Stomach smooth muscle (tissue), 2 donors: ENCODE results near the gene RAD51B.
A peak's percentile ranks its signal among the peaks of the same experiment; 100 is the strongest.

Experiments
- H3K27ac ChIP-seq: one replicate; pipeline ENCODE4 v1.7.0; 2013; ENCODE audit warnings: mild to moderate bottlenecking, low read length, inconsistent platforms
- H3K27me3 ChIP-seq, 2 donors: one replicate each; pipeline ENCODE4 v1.7.0; 2013; ENCODE audit warnings: low read length in 2 of 2; ENCODE audit not compliant: insufficient read depth in 2 of 2, control insufficient read depth in 1 of 2
- H3K36me3 ChIP-seq, 2 donors: one replicate each; pipeline ENCODE4 v1.7.0; 2013; ENCODE audit warnings: low read length in 2 of 2; ENCODE audit not compliant: control insufficient read depth in 2 of 2, insufficient read depth in 2 of 2
- H3K4me1 ChIP-seq: one replicate; pipeline ENCODE4 v1.7.0; 2013; ENCODE audit warnings: low read length; ENCODE audit not compliant: control insufficient read depth, insufficient read depth
- H3K4me3 ChIP-seq, 2 donors: one replicate each; pipeline ENCODE4 v1.7.0; 2013; ENCODE audit warnings: low read length in 2 of 2
- H3K9ac ChIP-seq, 2 donors: one replicate each; pipeline ENCODE4 v1.7.0; 2013; ENCODE audit warnings: low read length in 2 of 2, mild to moderate bottlenecking in 1 of 2
- H3K9me3 ChIP-seq, 2 donors: one replicate each; pipeline ENCODE4 v1.7.0; 2013; ENCODE audit warnings: low read length in 2 of 2; ENCODE audit not compliant: control insufficient read depth in 2 of 2
- donor health status: healthy.
- donor health status: Pancreatic carcinoma.

The RAD51B gene

GRCh38 chr14:68471029-68471963 lies 651.7 kb downstream of the RAD51B start:
- Histone ChIP-seq H3K27me3 (no peaks in the 10 kb centered on the region), H3K27ac (no peak overlapping the region), H3K4me1 (peaks cover 15% of the 10 kb centered on the region), H3K9me3 (no peaks in the 10 kb centered on the region), H3K4me3 (no peak overlapping the region), H3K36me3 (no peaks in the 10 kb centered on the region), H3K9ac (no peak overlapping the region)

DNA sequence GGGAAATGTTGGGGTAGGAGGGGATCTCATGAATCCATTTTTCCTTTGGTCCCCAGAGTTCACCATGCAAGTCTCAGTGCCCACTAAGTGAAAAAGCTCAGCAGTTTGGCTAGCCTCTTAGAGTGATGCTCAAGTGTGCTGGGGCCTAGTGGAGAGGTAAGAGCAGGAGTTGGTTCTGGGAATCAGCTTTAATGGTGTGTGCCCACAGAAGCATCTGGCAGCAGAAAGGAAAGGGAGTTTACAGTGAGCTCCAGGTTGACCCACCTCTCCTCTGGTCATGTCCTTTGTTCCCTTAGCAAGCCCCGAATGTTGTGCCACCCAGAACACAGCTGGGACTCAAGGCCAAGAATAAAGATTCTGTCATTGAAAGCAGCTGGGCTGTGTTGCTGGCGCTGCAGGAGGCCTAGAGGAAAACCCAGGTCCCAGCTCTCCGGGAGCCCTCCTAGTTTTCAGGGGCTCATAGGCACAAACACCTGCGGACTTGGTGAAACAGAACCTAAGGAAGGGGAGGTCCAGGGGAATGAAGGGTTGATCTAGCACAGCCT lies 652.5 kb downstream of the RAD51B start:
- Histone ChIP-seq H3K36me3 (no peaks in the 10 kb centered on the region), H3K4me1 (peaks cover 19% of the 10 kb centered on the region), H3K9ac (no peak overlapping the region), H3K27me3 (no peaks in the 10 kb centered on the region), H3K9me3 (no peaks in the 10 kb centered on the region), H3K4me3 (no peak overlapping the region), H3K27ac (peak overlapping the region; percentile 11)

DNA sequence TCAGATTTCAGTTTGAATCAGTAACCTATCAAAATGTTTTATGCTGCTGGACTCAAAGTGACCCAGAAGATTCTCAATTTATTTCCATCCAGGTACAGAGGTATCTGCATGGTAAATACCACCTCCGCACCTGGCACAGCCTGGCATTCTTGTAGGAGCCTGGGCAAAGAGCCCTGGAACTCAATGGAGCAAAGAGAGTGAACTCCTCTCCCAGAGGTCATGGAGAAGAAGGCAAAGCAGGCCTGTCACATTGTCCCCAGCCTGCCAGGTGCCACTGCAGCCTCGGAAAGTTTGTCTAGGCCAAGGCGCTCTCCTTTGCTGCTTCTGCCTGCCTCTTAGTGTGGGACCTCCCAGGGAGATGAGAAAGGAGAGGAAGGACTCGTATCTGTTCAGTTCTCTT lies 653.5 kb downstream of the RAD51B start:
- H3K27ac ChIP-seq, result no peak overlapping the region

GRCh38 chr14:68473794-68474193 lies 654.2 kb downstream of the RAD51B start:
- no peaks in the 10 kb centered on the region for H3K27me3 ChIP-seq
- H3K9ac ChIP-seq, result no peak overlapping the region
- no peaks in the 10 kb centered on the region for H3K9me3 ChIP-seq
- no peak overlapping the region for H3K4me3 ChIP-seq
- H3K4me1 ChIP-seq, result peaks cover 17% of the 10 kb centered on the region
- H3K36me3 ChIP-seq, result no peaks in the 10 kb centered on the region
- no peak overlapping the region for H3K27ac ChIP-seq

More for the DNA sequence above, 653.5 kb downstream of the RAD51B start:
- H3K9me3 ChIP-seq, result no peaks in the 10 kb centered on the region
- H3K4me3 ChIP-seq, result no peak overlapping the region
- peaks cover 19% of the 10 kb centered on the region for H3K4me1 ChIP-seq
- no peaks in the 10 kb centered on the region for H3K27me3 ChIP-seq
- H3K9ac ChIP-seq, result no peak overlapping the region
- H3K36me3 ChIP-seq, result no peaks in the 10 kb centered on the region

DNA sequence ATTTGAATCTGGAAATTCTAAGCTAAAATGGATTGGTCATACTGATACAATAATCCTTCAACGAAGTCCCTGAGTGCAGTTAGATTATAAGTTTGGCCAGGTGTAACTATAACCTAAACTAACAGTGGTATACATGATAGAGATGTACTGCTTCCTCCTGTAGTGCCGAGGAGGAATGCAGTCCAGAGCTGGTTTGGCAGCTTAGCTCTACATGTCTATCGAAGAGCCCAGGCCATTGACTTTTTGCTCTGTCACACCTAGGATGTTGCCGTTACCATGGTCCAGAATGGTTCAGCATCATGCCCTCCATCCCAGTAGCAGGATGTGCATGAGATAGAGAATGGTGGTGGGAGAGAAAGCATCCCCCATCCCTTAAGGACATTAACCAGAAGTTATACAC lies 655.2 kb downstream of the RAD51B start:
- peaks cover 17% of the 10 kb centered on the region for H3K4me1 ChIP-seq
- H3K4me3 ChIP-seq, result no peak overlapping the region
- H3K27ac ChIP-seq, result no peak overlapping the region
- H3K9me3 ChIP-seq, result no peaks in the 10 kb centered on the region
- no peaks in the 10 kb centered on the region for H3K27me3 ChIP-seq
- no peak overlapping the region for H3K9ac ChIP-seq
- no peaks in the 10 kb centered on the region for H3K36me3 ChIP-seq

DNA sequence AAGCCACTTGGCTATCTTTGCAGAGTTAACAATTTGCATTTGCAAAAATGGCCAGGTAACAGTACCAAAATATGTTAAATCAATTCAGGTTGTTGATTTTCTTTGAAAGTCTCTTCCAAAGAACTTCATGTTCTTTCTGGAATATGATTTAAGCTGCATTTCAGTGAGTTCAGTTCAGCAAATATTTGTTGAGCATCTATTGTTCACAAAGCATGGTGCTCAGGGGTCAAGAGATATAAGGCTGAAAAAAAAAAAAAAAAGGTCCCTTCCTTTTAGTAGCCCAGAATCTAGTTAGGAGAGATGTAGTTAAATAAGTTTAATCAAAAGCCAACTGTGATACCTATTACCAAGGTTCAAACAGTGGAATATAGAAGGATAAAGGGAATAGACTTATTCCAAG lies 656.2 kb downstream of the RAD51B start:
- Histone ChIP-seq H3K9ac (no peak overlapping the region), H3K4me1 (peaks cover 17% of the 10 kb centered on the region), H3K4me3 (no peak overlapping the region), H3K36me3 (no peaks in the 10 kb centered on the region), H3K27ac (no peak overlapping the region), H3K27me3 (no peaks in the 10 kb centered on the region), H3K9me3 (no peaks in the 10 kb centered on the region)

DNA sequence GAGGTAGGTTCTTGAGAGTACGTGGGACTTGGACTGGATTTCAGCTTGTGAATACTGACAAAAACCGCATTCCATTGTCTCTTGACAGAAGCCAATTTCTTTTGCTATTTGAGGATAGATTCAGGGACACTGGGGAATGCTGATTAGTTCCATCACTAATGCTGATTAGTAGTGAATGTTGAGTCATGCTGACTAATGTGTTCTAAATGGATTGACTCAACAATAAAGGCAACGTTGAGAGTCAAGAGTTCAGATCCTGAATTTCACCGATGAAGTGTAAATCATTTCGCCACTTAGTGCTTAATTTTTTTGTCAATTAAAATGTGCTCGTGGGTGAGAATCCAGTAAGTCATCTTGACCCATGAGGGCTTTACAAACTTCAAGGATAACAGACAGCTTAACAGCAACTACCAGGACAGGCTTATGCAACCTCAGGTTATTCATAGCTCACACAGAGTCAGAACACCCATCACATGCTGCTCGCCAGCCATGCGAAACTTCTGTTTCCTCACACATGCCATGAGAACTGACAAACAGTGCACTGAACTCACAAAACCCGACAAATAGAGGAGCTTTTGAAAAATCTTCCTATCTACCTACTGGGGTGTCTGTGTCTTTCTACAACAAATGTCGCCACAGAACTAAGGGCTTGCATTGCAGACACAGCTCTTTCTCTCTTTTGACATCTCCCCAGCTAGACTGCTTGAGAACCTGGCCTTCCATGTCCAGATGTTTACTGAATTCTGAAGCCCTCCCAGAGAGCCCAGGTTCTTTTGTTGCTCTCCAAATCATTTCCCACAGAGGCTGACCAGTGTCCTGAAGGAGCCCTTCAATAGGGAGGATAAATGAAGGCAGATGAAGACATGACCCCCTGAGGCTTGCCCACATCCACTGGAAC lies 656.9 kb downstream of the RAD51B start:
- H3K9ac ChIP-seq, result no peak overlapping the region
- H3K9me3 ChIP-seq, result no peaks in the 10 kb centered on the region
- peaks cover 17% of the 10 kb centered on the region for H3K4me1 ChIP-seq
- no peaks in the 10 kb centered on the region for H3K36me3 ChIP-seq
- H3K27ac ChIP-seq, result peak overlapping the region; percentile 60
- no peaks in the 10 kb centered on the region for H3K27me3 ChIP-seq
- no peak overlapping the region for H3K4me3 ChIP-seq

GRCh38 chr14:68477110-68477455 lies 657.5 kb downstream of the RAD51B start:
- Histone ChIP-seq H3K9me3 (no peaks in the 10 kb centered on the region), H3K9ac (no peak overlapping the region), H3K4me3 (no peak overlapping the region), H3K27ac (peak overlapping the region; percentile 60), H3K27me3 (no peaks in the 10 kb centered on the region), H3K36me3 (no peaks in the 10 kb centered on the region), H3K4me1 (peaks cover 17% of the 10 kb centered on the region)

- peak overlapping the region; percentile 60 for H3K27ac ChIP-seq
- H3K27me3 ChIP-seq, result no peaks in the 10 kb centered on the region
- peaks cover 19% of the 10 kb centered on the region for H3K4me1 ChIP-seq
- no peaks in the 10 kb centered on the region for H3K36me3 ChIP-seq
- no peak overlapping the region for H3K4me3 ChIP-seq
- no peak overlapping the region for H3K9ac ChIP-seq
- H3K9me3 ChIP-seq, result no peaks in the 10 kb centered on the region
Observed at GRCh38 chr14:68477461-68478085, 658.0 kb downstream of the RAD51B start.

- Histone ChIP-seq H3K27ac (no peak overlapping the region), H3K9me3 (no peaks in the 10 kb centered on the region), H3K9ac (no peak overlapping the region), H3K36me3 (no peaks in the 10 kb centered on the region), H3K4me1 (peaks cover 28% of the 10 kb centered on the region), H3K27me3 (no peaks in the 10 kb centered on the region), H3K4me3 (no peak overlapping the region)
Observed at GRCh38 chr14:68479247-68479646, 659.7 kb downstream of the RAD51B start.
